Kidney (tissue), 14 donors: ENCODE measurements around the gene AARS2. TPM values are rescaled to one million over a fixed set of nuclear protein-coding genes. Genes with fewer than 3 reads are reported as not detected.
A peak's percentile ranks its signal among the peaks of the same experiment; 100 is the strongest.

ENCODE experiments used
- DNase-seq, 5 donors: peaks; one replicate each; pipeline ENCODE4 v3.0.0-alpha.2; 2013 to 2020
- FAIRE-seq: peaks from 2 replicates; lab custom pipeline; 2012; peaks lifted over from hg19 to GRCh38; lab: Jason Lieb, UNC
- H3K27ac ChIP-seq, 2 donors: one replicate each; pipeline ENCODE4 v1.7.0; 2013; ENCODE audit warnings: low read depth in 2 of 2, low read length in 2 of 2, inconsistent platforms in 1 of 2
- H3K27me3 ChIP-seq: one replicate; pipeline ENCODE4 v1.7.1; 2013; ENCODE audit warnings: low read length, inconsistent platforms; ENCODE audit not compliant: control insufficient read depth, insufficient read depth
- H3K36me3 ChIP-seq, 3 donors: one replicate each; pipeline versions ENCODE4 v1.7.0 to v1.7.1; 2013; ENCODE audit warnings: low read length in 3 of 3, control low read depth in 1 of 3, inconsistent platforms in 1 of 3; ENCODE audit not compliant: insufficient read depth in 3 of 3, control insufficient read depth in 2 of 3
- H3K4me1 ChIP-seq, 3 donors: one replicate each; pipeline versions ENCODE4 v1.7.0 to v1.7.1; 2013; ENCODE audit warnings: low read length in 3 of 3, inconsistent platforms in 1 of 3, low read depth in 1 of 3; ENCODE audit not compliant: control insufficient read depth in 2 of 3, insufficient read depth in 2 of 3
- H3K4me3 ChIP-seq, 3 donors: one replicate each; pipeline versions ENCODE4 v1.7.0 to v1.8.1; 2013; ENCODE audit warnings: low read length in 3 of 3, control low read depth in 1 of 3, inconsistent platforms in 1 of 3
- H3K9ac ChIP-seq, 3 donors: one replicate each; pipeline versions ENCODE4 v1.7.0 to v1.7.1; 2013; ENCODE audit warnings: low read length in 3 of 3, control low read depth in 1 of 3, inconsistent platforms in 1 of 3
- H3K9me3 ChIP-seq, 3 donors: one replicate each; pipeline versions ENCODE4 v1.7.0 to v1.7.1; 2013; ENCODE audit warnings: low read length in 3 of 3, control low read depth in 1 of 3, inconsistent platforms in 1 of 3; ENCODE audit not compliant: control insufficient read depth in 2 of 3, insufficient read depth in 1 of 3
- CTCF ChIP-seq: IDR thresholded peaks from 3 replicates; pipeline ENCODE4 v1.5.1; 2012; ENCODE audit warnings: mild to moderate bottlenecking, moderate library complexity, borderline replicate concordance; ENCODE audit not compliant: insufficient read depth; ENCODE audit errors: extremely low read depth
- intact Hi-C: fragments of 100-400 bp; cut with DNase I; formaldehyde crosslinking; loops from one replicate; pipeline ENCODE4 v1.11.1; 2022
- polyA plus RNA-seq: library from polyadenylated mRNA; stranded (reverse); fragments of 350-450 nt; fragmentation: Illumina TruSeq; extraction: RNeasy Lipid Tissue Mini Kit (QIAGEN cat#74804); gene quantifications from one replicate; pipeline ENCODE4 v1.2.3, GENCODE V29; 2014; ENCODE audit warnings: low read depth, low replicate concordance; ENCODE audit not compliant: insufficient read depth
- total RNA-seq: library from RNA; stranded (reverse); fragmentation: NEBNext Ultra II Directional; extraction: Animal tissue kit (Norgen Biotek cat#: 25700); gene quantifications from one replicate; pipeline ENCODE4 v1.2.1, GENCODE V29; 2021
- donor health status: control.
- donor health status: control.
- donor health status: control.
- donor health status: control.
- donor health status: control.
- donor health status: DM: yes; HTN: yes; CAD: no.
- donor health status: Normal renal cell carcinoma (clear cell type).

Gene AARS2
- total and polyA plus RNA-seq, 2 donors from 2014 or later, result 5.4 to 12.6 TPM

GRCh38 chr6:44271406-44271723, 41.8 kb downstream of the AARS2 start:
- Histone ChIP-seq H3K27me3 (peaks cover 12% of the 10 kb centered on the region), H3K36me3 (no peaks in the 10 kb centered on the region), H3K4me1 (peaks cover 0 to 2% (median 0%) of the 10 kb centered on the region in 3 donors), H3K9ac (no peak overlapping the region), H3K4me3 (no peak overlapping the region), H3K9me3 (no peaks in the 10 kb centered on the region), H3K27ac (no peak overlapping the region)
- no peak for FAIRE-seq
- DNase-seq, result no peak
- intact Hi-C loops, result no loop called here
- TF ChIP-seq CTCF, result no peak

GRCh38 chr6:44270526-44271405, 42.4 kb downstream of the AARS2 start:
- TF ChIP-seq CTCF, result no peak
- Histone ChIP-seq H3K27me3 (peaks cover 12% of the 10 kb centered on the region), H3K9me3 (no peaks in the 10 kb centered on the region), H3K9ac (no peak overlapping the region), H3K4me1 (peaks cover 0 to 2% (median 0%) of the 10 kb centered on the region in 3 donors), H3K27ac (no peak overlapping the region), H3K4me3 (no peak overlapping the region), H3K36me3 (no peaks in the 10 kb centered on the region)
- intact Hi-C loops, result no loop called here
- DNase-seq (peak in 4 of 5 donors; percentile 48 to 81 (median 62)), FAIRE-seq (no peak)

GRCh38 chr6:44269921-44270525, 43.1 kb downstream of the AARS2 start, which contains the start of gene TMEM151B:
Gene TMEM151B, plus strand, starts transcription at chr6:44270450. Its CDS starts 293 bp downstream, at chr6:44270743.
- no peak within 1 kb of the TSS for H3K4me3 ChIP-seq
- H3K27me3 ChIP-seq, result peaks cover 12% of the 10 kb centered on the region
- no peaks in the 10 kb centered on the region for H3K36me3 ChIP-seq
- peaks cover 0 to 2% (median 0%) of the 10 kb centered on the region in 3 donors for H3K4me1 ChIP-seq
- intact Hi-C loops, result no loop called here
- FAIRE-seq (no peak), DNase-seq (no peak)
- TF ChIP-seq CTCF, result no peak
- no peak within 1 kb of the TSS for H3K9ac ChIP-seq
- H3K9me3 ChIP-seq, result no peaks in the 10 kb centered on the region
- no peak within 1 kb of the TSS for H3K27ac ChIP-seq
